GM12891 (cell line): ENCODE data around the gene TENM4.

Experiments
- DNase-seq: peaks from one replicate; pipeline ENCODE4 v3.0.0; 2011; ENCODE audit warnings: low spot score; ENCODE audit not compliant: insufficient read length
- FAIRE-seq: peaks from 2 replicates; lab custom pipeline; 2011; peaks lifted over from hg19 to GRCh38; lab: Jason Lieb, UNC
- PAX5 ChIP-seq: IDR thresholded peaks from 2 replicates; pipeline ENCODE4 v1.6.1; 2011; ENCODE audit warnings: low read length, moderate library complexity, mild to moderate bottlenecking; ENCODE audit not compliant: insufficient read depth, severe bottlenecking
- POLR2A ChIP-seq: IDR thresholded peaks from 2 replicates; pipeline ENCODE4 v1.6.1; 2011; ENCODE audit warnings: low read depth, low read length, control low read depth
- POLR2AphosphoS5 ChIP-seq: IDR thresholded peaks from 2 replicates; pipeline ENCODE4 v1.6.1; 2011; ENCODE audit warnings: low read depth, low read length, control low read depth
- POU2F2 ChIP-seq: IDR thresholded peaks from 2 replicates; pipeline ENCODE4 v1.6.1; 2011; ENCODE audit warnings: low read depth, mild to moderate bottlenecking, control low read depth, low read length, moderate library complexity
- SPI1 ChIP-seq: IDR thresholded peaks from 2 replicates; pipeline ENCODE4 v1.6.1; 2011; ENCODE audit warnings: low read depth, low read length, control low read depth
- TAF1 ChIP-seq: IDR thresholded peaks from 2 replicates; pipeline ENCODE4 v1.6.1; 2011; ENCODE audit warnings: low read depth, low read length, control low read depth

TENM4 gene

DNA sequence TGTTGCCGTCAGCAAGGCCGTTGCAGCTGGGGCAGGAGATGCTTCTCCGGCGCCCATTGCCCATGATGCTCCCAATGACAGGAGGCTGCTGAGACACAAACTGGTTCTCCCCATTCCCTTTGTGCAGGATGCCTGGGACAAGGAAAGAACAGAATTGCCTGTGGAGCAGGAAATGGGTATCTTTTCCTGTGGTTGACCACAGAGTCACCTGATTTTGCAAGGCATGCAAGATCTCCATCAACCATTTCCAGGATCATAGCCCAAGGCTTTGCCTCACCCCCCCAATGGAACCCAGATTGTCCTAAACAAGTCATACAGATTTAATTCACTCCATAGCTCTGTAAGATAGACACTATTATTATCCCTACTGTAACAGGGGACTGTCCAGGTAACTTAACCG, 718.0 kb downstream of the TENM4 start:
- DNase-seq (no peak), FAIRE-seq (no peak)
- TF ChIP-seq PAX5 (no peak), SPI1 (no peak), TAF1 (no peak), POLR2AphosphoS5 (no peak), POLR2A (no peak), POU2F2 (no peak)

DNA sequence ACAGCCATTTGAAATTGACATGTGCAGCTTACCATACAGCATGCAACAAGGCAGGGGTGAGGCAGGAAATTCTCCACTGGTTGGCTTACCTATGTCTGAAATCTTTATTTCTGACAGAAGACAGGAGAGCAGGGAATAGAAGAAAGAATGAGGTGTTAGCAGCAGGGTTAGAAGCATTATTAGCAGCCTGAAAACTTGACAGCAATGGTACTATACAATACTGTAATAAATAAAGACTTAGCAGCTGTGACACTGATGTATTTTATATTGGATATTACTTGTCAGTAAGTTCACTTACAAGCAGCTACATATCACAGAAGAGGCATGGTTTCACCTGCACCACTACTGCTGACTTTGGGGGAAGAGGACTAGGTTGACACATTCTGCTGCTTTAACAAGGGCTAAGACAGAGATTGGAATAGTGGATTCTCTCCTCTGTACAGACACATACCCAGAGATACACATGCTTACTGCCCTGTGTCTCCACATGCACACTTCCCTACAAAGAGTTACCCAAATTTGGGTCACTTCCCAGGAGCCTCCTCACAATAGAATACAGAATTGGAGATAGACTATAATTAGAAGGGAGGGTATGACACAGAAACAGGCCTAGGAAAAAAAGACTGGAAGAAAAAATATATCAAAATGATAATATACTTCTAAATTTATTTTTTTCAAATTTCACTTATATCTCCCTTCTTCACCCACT, 720.4 kb downstream of the TENM4 start:
- no peak for DNase-seq
- FAIRE-seq, result no peak
- TF ChIP-seq PAX5, result no peak
- TF ChIP-seq TAF1, result no peak
- TF ChIP-seq POLR2AphosphoS5, result no peak
- no peak for TF ChIP-seq POLR2A
- no peak for TF ChIP-seq POU2F2

DNA sequence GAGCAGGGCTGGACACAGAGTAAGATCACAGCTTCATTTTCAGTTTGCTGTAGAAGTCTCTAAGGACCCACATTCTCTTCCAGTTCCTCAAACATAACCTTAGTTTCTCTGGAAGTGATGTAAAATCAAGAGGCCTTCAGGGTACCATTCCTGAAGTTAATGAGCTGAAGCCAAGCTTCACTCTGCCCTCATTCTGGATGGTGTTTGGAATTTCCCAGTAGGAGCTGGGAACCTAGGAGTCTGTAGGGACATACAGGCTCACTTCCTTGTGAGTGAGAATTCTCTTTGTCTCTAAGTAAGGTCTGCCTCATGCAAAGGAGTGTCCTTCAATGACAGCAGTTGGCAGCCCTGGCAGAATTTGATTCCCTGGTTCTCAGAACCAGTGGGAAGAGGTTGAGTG, 723.8 kb downstream of the TENM4 start:
- FAIRE-seq (no peak), DNase-seq (no peak)
- no peak for TF ChIP-seq POU2F2
- TF ChIP-seq POLR2AphosphoS5, result no peak
- TF ChIP-seq TAF1, result no peak
- no peak for TF ChIP-seq SPI1
- TF ChIP-seq PAX5, result no peak
- TF ChIP-seq POLR2A, result no peak

DNA sequence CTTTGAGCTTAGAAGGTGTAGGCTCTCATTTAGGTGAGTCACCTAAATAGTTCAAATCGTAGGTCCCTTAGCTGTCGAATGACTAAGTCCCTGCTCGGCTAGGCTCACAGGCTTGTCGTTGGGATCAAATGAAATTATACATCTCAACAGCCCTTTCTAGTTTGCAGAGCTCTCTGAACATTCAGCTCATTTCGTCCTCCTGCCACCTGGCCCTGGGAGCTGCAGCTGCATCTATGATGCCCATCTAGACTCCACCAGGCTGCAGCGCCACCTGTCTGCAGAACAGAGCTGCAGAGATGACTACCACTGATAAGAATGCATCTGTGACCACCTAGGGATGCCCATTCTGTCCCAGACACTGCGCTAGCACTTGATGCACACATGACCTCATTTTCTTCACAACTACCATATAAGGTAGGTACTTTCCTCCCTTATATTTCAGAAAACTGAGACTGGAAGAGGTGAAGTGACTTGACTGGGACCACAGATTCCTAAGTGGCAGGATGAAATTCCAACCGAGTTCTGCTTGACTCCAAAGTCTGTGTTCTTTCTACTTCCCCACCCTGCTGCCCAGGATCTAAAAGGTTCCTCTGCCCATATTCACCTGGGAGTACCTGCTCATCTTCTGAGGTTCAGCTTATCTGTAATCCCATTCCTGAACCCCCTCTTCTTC, 725.1 kb downstream of the TENM4 start:
- TF ChIP-seq POLR2AphosphoS5 (no peak), POU2F2 (no peak), POLR2A (no peak)
- FAIRE-seq, result peak; percentile 91

DNA sequence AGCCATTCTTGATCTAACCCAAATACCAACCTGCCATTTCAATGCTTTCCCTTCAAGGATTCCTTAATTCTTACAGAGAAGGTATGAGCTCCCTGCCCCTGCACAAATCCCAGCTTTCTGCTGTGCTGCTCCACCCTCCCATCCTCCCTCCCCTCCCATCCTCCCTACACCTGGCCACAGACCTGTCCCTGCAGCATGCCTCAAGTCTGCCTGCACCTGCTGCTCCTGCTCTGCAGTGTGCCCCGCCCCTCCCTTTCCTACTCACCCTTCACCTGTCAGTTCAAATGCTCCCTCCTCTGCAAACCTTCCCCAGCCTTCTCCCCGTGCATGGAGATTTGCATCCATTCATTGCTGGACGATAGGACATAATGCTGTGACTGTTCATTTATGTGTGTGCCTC, 726.3 kb downstream of the TENM4 start:
- TF ChIP-seq POLR2AphosphoS5 (no peak), POLR2A (no peak), POU2F2 (no peak)

More for the DNA sequence above, 725.1 kb downstream of the TENM4 start:
- peak; percentile 30 for DNase-seq

DNA sequence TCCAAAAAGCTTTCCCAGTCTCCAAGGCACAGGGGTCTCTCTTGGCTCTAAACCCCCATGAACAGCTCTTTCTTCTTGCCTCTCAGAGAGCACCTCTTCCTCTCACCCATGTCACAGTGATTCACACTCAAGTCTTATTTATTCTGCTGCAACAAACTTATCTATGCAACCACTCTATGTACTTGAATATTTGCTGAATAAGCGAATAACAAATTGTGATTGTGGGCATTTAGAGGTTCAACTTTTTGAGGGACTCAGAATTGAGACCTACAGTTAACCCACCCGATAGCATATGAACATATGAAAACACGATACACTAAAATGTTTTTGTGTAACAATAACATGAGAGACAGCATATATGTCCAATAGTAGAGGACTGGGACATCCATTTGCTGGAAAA, 729.1 kb downstream of the TENM4 start:
- DNase-seq (no peak), FAIRE-seq (no peak)
- no peak for TF ChIP-seq POLR2A
- TF ChIP-seq POLR2AphosphoS5, result no peak
- TF ChIP-seq PAX5, result no peak
- TF ChIP-seq TAF1, result no peak

More for the DNA sequence above, 726.3 kb downstream of the TENM4 start:
- DNase-seq, result no peak
- no peak for FAIRE-seq

DNA sequence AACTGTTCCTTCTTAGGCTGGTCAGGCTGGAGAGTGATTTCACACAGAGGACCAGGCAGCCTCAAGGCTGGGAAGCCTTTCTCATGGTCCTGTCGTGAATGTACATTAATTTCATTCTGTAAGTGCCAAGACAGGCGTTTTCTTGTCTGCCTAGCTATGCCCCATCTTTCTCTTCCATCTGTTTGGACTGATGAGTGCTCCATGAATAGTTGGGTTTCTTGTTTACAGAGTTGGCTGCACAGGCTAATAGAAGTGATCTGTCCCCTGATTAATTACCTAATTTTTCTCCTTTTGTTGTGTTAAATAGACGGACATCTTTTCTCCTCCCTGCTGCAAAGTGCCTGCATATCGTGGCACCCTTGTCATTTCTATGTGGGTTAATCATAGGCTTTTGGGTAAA, 730.4 kb downstream of the TENM4 start:
- DNase-seq, result no peak
- FAIRE-seq, result no peak
- TF ChIP-seq POLR2A (no peak), TAF1 (no peak), SPI1 (no peak), POU2F2 (no peak), PAX5 (no peak), POLR2AphosphoS5 (no peak)

DNA sequence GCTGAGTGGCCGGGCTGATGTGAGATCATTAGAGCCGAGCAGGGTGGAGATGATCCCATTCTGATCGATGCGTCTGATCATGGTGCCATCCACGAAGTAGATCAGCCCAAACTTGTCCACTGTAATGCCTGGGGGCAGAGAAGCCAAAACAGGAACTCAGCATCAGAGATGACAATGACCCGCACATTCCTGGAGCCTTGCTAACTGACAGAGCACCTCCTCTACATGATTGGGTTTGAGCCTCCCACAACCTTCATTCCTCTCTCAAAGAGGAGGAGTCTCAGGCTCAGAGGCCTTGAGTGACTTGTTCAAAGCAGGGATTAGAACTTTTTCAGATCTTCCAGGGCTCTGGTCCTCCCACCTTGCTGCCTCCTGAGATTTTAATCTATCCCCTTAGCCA, 732.4 kb downstream of the TENM4 start:
- no peak for FAIRE-seq
- DNase-seq, result no peak
- TF ChIP-seq POU2F2 (no peak), PAX5 (no peak), POLR2A (no peak), TAF1 (no peak), SPI1 (no peak), POLR2AphosphoS5 (no peak)

DNA sequence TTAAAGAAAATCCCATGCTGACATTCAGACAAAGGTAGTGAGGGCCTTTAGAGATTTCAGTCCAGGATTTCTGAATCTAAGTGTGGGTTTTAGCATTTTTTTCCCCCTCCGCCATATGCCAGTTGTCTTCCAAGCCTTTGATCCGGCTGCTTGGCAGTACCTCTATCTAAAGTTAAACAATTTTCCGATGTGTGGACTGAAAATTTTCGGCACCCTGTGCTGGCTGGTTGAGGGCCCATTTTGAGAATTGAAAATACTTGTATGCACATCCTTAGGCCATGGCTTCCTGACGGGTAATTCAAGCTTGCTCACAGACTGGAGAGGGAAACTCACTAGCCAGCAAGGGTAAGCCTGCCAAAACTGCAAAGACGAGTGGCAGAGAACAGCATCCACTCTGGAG, 734.3 kb downstream of the TENM4 start:
- no peak for FAIRE-seq
- DNase-seq, result no peak
- TF ChIP-seq POLR2A (no peak), POLR2AphosphoS5 (no peak), SPI1 (no peak), POU2F2 (no peak), TAF1 (no peak), PAX5 (no peak)

DNA sequence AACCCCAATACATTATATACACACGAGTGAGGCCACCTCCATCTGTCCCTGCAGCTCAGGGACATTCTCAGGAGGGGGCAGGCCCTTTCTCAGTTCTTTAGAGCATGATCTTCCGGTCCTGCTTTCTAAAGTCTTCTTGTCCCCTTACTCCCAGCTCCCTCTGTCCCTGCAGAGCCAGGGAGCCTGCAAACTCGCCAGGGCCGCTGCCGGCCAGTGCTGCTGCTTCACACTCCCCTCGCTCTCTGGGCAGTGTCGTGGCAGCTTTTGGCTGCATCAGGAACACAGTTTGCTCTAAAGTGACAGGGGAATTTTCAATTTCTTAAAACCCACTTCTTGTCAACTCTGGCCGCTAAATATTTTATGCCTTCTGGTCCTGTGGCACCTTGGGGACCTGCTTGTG, 736.0 kb downstream of the TENM4 start:
- DNase-seq (no peak), FAIRE-seq (no peak)
- TF ChIP-seq POU2F2, result no peak
- no peak for TF ChIP-seq SPI1
- no peak for TF ChIP-seq TAF1
- no peak for TF ChIP-seq POLR2A
- no peak for TF ChIP-seq POLR2AphosphoS5
- TF ChIP-seq PAX5, result no peak
